Renal pelvis (tissue), 4 donors: ENCODE data around the gene BRIP1. TPM values are rescaled to one million over a fixed set of nuclear protein-coding genes. Genes with fewer than 3 reads are reported as not detected.

ENCODE experiments used
- DNase-seq: peaks from one replicate; pipeline ENCODE4 v3.0.0-alpha.2; 2013
- polyA plus RNA-seq, 3 donors: library from polyadenylated mRNA; unstranded; fragments of 120-200 nt; gene quantifications; one replicate each; pipeline ENCODE4 v1.2.1, GENCODE V29; 2013; ENCODE audit not compliant: insufficient read length in 3 of 3

Gene BRIP1
- polyA plus RNA-seq, 3 donors: 9.5 to 14.3 (median 13.0) TPM

DNA sequence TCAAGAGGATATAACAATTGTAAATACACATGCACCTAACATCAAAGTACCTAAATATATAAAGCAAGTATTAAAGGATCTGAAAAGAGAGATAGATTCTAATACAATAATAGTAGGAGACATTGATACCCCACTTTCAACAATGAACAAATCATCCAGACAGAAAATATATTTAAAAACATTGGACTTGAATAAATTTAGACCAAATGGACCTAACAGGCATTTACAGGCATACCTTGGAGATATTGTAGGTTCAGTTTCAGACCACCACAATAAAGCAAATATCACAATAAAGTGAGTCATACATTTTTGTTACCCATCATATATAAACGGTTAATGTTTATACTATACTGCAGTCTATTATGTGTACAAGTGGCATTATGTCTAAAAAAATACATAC, 104.0 kb downstream of the BRIP1 start:
- DNase-seq: no peak

DNA sequence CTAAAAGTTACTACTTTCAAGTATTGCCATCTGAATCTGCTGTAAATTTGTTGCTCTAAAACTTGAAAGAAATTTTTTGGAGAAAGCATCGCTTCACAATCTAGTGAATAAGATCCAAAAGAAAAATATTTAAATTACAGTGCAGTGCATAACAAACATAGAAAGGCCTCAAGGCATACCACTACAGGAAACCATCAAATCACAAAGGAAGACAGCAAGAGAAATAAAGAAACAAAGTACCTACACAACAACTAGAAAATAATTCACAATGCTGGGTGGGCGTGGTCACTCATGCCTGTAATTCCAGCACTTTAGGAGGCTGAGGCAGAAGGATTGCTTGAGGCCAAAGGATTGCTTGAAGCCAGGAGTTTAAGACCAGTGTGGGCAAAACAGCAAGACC, 104.9 kb downstream of the BRIP1 start:
- no peak for DNase-seq

DNA sequence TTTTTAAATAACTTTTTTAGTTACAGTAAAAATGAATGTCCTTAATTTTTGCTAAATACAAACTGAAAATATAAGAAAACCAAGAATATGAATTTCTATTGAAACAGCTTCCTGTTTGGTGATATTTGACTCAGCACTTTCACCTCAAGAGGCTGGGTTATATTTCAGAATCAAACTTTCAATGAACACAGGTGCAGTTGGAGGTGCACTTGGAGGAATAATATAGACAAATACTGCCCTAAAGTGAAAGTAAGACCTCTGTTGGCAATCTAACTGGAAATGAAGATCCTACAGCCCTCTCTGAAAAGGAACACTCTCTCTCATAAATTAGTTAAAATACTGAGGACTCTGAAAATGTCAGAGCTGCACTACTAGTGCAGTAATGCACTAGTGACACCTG, 106.2 kb downstream of the BRIP1 start:
- no peak for DNase-seq

DNA sequence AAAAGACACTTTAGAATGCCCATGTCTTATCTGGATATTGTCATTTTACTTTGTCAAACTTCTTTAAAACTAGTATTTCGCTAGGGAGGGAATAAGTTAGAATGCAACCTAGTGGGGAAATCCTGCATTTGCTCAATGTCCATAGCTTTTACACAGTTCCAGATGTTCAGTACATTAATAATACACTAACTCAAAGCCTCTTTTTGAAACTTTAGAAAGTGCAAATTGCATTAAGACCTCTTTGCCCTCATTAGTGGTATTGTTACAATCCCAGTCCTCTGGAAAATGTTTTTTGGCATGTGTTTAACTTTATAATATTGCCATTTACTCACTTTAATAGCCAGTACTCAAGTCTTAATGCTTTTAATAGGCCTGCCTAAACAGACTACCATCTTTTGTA, 106.8 kb downstream of the BRIP1 start:
- DNase-seq: no peak

DNA sequence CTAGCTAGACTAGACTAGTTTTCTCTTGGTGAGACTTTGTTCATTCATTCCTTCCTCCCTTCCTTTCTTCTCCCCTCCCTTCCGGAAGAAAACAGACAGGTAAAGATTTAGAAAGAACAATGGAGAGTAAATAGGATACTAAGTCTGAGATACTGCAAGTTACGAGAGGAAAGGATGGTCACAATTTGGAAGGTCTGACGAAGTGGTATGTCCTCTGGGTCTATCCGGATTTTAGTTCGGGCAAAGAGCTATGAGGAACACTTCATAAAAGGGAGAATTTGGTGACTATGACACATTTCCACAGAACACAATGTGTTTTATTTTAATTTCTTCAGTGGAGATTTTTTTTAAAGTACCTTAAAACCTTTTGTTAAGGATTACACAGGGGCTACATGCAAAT, 107.7 kb downstream of the BRIP1 start:
- DNase-seq: no peak

DNA sequence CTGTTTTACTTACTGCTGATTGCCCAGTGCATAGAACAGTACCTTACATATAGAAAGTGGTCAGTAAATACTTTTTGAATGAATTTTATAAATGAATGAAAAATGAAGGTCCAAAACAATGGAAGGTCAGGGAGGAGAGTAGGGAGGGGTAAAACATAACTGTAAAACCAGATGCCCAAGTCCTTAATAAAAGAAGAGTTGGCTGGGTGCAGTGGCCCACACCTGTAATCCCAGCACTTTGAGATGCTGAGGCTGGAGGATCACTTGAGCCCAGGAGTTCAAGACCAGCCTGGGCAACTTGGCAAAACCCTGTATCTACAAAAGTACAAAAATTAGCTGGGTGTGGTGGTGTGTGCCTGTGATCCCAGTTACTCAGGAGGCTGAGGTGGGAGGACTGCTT, 108.2 kb downstream of the BRIP1 start:
- DNase-seq: no peak

DNA sequence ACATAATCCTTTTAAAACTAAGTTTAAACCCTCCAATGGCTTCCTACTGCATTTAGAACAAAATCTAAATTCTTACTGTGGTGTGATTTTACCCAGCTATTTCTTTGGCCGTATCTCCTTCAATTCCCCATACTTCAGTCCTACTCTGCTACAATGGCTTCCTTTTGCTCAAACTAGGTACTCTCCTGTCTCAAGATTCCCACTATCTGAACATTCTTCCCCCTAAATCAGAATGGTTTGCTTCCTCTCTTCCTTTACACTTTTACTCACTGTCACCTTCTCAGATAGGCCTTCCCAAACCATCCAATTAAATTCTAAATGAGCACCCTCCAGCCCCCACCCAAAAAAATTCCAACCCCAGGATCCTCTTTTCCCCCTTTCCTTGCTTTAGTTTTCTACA, 109.2 kb downstream of the BRIP1 start:
- DNase-seq: no peak

DNA sequence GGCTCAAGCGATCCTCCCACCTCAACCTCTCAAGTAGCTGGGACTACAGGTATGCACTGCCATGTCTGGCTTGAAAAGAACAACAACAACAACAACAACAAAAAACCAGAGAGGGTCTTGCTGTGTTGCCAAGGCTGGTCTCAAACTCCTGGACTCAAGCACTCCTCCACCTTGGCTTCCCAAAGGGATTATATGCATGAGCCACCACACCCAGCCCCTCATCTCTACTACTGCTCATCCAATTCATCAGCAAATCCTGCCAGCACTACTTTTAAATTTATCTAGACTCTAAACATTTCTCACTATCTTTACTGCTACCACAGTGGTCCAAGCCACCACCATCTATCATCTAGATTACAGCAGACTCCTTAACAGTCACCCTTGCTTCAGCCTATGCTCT, 109.6 kb downstream of the BRIP1 start:
- DNase-seq: no peak

DNA sequence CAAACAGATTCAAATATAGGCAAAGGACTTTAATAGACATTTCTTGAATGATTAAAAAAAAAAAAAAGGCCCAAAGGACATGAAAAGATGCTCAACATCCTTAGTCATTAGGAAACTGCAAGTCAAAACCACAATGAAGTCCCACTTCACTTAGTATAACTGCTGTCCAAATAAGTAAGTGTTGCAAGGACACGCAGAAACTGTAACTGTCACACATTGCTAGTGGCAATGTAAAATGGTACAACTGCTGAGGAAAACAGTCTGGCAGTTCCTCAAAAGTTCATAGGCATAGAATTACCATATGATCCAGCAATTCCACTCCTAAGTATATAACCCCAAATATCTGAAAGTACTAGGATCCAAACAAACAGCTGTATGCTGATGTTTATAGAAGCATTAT, 112.7 kb downstream of the BRIP1 start:
- no peak for DNase-seq

DNA sequence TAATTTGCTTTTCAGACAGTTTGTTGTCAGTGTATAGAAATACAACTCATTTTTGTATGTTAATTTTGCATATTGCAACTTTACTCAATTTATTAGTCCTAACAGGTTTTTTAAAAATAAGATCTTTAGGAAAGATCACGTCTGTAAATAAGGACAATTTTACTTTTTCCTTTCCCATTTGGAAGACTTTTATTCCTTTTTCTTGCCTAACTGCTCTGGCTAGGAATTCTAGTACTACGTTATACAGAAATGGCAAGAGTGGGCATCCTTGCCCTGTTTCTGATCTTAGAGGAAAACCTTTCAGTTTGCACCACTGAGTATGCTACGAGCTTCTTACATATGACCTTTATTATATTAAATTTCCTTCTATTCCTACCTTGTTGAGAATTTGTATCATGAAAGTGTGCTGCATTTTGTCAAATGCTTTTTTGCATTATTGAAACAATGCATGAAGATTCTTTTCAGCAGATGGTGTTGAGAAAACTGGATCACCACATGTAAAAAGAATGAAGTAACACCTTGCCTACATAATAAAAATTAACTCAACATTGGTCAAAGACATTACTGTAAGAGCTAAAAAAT, 113.4 kb downstream of the BRIP1 start:
- DNase-seq: no peak

DNA sequence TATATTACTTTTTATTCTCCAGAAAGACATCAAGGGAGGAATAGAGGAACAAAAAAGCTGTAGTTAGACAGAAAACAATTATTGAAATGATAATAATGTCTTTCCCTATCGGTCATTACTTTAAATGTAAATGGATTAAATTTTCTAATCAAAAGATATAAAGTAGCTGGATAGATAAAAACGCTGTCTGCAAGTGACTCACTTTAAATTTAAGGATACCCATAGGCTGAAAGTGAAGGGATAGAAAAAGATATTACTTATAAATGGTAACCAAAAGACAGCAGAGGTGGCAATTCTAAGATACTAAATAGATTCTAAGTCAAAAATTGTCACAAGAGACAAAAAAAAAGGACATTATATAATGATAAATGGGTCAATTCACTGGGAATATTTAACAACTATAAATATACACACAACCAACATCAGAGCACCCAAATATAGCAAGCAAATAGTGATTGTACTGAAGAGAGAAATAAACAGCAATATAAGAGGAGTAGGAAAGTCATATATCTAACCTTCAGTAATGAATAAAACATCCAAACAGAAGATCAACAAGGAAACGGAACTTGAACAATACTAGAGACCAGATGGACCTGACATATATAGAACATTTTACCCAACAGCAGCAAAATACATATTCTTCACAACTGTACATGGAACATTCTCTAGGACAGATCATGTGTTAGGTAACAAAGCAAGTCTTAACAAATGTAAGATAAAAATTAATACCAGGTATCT, 116.9 kb downstream of the BRIP1 start:
- no peak for DNase-seq

DNA sequence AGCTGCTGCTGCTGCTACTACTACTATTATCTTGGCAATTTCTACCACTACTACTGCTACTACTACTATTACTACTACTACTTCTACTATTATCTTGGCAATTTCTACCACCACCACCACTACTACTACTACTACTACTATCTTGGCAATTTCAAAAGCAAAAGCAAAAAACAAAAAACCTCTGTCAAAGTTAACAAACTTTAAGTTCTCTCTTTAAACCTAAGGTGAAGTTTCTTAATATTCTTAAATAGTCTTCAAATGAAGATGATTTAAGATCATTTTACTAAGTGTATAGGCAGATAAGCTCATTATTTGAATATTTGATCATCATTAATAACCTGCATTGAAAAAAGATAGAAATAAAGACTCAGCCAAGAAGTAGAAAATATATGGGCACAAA, 118.5 kb downstream of the BRIP1 start:
- no peak for DNase-seq

DNA sequence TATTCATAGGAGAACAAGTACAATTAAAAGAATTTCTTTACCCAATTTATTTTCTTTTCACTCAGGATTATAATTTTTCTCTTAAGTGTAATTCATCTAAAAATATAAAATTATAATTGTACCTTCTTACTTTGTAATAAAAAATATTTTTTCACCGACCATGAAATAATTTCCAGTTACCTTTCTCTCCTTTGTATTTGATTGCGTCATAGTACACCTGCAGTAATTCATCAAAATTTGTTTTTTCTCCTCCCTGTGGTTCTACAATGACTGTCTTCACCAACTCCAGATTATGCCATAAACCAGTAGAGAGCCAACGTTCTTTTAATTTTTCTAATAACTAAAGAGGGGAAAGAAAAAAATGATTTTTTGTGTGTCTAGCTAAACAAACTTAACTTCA, 119.1 kb downstream of the BRIP1 start:
- no peak for DNase-seq

DNA sequence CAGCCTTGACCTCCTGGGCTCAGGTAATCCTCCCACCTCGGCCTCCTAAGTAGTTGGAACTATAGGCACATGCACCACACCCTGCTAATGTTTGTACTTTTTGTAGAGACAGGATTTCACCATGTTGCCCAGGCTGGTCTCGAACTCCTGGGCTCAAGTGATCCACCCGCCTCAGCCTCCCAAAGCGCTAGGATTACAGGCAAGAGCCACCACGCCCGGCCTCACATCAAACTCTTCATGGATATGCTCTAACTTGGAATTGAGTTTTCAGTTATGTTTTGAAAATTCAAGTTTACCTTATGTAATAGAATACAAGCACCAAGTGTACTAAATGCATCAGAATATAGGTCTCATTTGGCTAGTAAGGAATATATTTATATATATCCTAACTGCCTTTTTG, 119.6 kb downstream of the BRIP1 start:
- no peak for DNase-seq

DNA sequence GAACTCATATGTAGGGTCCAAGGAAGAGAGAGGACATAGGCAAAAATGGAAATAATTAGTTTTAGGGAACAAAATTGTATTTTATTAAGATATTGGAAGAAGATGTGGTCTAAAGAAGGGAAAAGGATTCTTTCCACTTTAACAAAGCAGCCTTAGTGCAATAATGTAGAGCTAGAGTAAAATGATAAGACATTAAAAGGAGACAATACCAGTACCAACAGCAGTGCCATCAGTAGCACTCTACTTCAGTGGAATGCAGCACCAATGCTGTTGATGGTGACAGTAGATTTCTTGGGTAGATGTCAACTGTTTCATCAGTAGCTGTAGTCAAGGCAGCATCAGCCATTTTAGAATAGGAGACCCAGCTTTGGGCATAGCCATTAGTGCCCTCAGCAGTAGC, 124.3 kb downstream of the BRIP1 start:
- no peak for DNase-seq

DNA sequence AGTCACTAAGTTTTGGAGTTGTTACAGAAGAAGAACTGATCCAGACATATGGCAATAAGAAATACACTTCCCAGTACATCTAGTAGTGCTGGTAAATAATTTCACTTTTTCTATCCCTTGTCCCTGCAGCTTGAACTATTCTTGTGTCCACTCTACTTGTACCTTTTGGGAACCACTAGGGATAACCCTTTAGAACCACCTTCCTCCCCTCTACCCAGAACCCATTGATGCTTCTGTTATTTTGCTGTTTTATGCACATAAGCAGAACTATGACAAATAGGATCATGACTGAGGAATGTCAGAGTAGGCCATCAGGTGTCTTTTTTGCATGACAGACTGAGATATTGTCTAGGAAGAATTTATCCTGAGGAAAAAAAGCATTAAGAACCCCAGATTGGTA, 125.1 kb downstream of the BRIP1 start:
- no peak for DNase-seq

DNA sequence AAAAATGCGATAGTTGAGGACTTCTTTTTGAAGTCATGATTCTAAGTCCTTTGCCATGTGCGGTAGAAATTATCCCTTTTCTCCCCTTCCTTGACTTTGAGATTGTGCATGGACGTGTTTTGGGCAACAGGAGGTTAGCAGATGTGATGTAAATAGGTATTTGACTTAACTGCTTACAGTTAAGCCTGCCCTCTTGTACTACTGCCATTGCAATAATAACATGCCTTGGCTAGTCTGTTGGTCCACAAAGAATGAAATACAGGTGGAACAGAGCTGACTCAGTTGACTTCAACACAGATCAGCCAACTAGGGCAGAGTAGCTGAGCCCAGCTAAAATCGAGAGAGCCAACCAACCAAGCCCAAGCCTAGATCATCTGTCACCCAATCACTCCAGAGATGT, 125.5 kb downstream of the BRIP1 start:
- DNase-seq: no peak

DNA sequence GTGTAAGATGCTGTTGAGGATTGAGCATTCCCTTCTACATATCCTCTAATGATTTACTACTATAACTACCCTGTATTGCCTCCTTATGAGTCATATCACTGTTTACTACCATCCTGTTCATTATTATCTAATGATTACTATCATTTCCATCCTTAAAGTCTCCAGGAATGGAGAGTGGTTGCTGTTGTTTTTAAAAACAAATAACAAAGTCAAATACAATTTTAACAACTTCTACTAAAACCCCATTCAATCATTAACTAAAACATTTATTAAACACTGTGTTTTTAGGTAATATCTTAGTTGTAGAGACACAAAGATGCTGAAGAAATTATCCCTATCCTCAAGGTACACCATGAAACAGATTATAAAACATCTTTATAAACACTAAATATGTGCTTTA, 126.9 kb downstream of the BRIP1 start:
- DNase-seq: no peak

DNA sequence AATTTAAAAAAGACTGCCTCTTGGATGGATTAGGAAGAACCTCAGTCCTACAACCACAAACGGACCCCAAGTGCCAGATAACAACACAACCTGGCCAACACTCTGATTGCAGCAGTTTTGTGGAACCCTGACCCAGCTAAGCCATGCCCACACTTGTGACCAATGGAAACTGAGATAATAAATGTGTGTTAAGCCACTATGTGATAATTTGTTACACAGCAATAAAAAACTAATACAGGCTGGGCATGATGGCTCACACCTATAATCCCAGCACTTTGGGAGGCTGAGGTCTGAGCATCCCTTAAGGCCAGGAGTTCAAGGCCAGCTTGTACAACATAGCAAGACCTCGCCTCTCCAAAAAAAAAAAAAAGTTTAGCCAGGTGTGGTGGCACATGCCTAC, 127.5 kb downstream of the BRIP1 start:
- no peak for DNase-seq

DNA sequence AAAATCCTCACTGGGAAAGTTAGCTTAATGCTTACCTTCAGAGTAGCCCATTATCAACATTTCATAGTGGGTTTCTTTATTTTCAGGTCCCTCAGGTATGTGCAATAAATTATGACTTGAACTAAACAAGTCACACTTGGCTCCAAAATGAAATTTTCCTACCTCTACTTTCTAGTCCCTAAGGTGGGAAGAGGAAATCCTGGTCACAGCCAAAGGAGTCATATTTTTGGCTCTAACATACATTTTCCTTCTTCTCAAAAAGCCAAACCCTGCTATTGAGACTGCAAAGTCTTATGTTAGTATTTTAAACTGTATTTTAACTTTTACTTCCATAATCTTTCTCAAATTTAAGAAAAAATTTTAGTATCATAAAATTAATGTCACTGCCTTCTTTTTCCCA, 128.9 kb downstream of the BRIP1 start:
- DNase-seq: no peak

DNA sequence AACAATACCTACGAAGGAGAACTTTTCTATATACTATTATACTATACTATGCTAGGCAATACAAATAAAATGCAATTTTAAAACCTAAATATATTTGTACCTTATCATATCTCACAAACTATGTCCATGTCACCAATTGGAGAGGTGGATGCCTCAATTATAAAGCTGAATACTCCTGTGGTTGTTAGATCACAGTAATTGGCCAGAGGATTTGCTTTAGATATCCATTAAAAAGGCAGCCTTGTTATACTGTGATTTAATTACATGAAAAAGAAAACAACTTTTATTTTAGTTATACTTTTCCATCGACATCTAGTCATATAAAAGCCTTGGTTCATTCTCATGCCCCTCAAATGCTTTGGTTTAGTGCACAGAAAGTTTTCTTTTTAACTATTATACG, 129.3 kb downstream of the BRIP1 start:
- no peak for DNase-seq

DNA sequence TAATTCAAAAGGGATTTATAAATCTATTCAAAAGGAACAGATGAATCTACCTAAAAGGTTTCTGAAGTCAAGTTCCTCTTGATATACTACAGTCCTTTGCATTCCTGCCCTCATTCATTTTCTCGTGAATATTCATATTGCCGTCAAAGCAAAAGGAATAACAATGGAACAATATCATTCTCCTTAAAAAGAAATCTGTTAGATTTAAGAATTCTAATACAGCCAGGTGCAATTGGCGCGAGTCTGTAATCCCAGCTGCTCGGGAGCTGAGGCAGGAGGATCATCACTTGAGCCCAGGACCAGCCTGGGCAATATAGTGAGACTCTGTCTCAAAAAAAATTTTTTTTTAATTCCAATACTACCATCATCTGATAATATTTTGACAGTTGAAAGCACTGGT, 130.3 kb downstream of the BRIP1 start:
- no peak for DNase-seq

DNA sequence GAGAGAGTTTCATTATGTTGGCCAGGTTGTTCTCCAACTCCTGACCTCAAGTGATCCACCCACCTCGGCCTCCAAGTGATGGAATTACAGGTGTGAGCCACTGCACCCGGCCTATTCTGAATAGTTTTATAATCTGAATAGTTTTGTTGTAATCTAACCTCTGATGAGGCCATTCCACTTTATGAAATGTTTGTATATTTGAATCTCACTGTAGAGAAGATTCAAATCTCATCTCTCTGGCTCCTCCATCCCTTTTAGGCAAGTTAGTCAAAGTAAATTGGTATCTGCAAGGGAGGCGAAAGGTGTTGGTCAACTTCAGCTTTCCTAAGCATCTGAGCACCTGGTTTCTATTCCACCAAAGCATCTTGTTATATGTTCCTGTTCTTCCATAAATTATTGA, 131.2 kb downstream of the BRIP1 start:
- no peak for DNase-seq

DNA sequence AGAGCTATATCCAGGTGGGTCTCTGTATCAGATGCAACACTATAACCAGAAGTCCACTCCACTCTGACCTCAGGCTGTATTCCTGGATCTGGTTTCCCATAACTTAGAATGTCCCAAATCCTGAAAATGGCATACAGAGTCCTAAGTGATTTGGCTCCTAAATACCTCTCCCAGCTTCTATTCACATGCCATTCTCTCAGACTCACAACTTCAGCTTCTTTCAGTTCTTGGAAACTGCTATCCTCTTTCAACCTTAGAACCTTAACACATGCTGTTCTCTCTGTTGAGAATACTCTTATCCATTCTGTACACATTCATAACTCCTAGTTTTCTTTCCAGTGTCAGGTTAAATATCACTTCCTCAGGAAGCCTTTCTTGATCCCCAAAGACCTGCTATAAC, 132.0 kb downstream of the BRIP1 start:
- no peak for DNase-seq
